HG02759 (cell line): ENCODE measurements around the gene PTPRN2.

Experiments
- ATAC-seq: cut with Tn5 transposase; IDR thresholded peaks from one replicate; pipeline ENCODE4 v1.9.1; 2021; ENCODE audit warnings: mild to moderate bottlenecking, moderate library complexity; ENCODE audit not compliant: unreplicated experiment

PTPRN2 gene

GRCh38 chr7:157768198-157768597 lies 819.4 kb downstream of the PTPRN2 start:
- no peak for ATAC-seq

DNA sequence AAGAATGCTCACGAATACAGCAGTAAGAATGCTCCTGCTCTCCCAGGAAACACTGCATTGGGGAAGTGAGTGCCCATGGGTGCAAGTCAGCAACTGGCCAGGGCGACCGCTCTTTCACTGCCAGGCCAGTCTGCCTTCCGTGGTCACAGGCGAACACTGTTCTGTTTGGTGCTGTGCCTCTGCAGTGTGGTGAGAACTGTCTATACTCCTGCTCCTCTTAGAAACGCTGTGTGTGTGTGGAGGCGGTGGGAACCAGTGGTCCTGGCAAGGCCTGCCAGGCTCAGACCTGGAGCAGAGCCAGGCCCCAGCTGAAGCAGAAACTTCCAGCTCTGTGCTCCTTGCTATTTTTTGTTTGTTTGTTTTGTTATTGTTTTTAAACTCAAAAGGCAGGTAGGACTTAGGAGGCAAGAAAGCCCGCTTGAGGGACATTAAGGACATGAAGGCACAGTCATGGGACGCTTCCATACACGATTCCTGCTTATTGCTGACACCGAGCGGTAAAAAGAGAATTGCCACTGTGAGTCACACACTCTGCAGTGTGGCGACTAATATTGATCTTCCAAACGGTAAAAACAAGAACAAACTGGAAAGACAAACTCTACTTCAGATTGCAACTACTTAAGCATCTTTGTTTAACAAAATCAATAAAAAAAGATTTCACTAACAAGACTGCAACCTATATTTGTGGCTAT lies 820.0 kb downstream of the PTPRN2 start:
- no peak for ATAC-seq

DNA sequence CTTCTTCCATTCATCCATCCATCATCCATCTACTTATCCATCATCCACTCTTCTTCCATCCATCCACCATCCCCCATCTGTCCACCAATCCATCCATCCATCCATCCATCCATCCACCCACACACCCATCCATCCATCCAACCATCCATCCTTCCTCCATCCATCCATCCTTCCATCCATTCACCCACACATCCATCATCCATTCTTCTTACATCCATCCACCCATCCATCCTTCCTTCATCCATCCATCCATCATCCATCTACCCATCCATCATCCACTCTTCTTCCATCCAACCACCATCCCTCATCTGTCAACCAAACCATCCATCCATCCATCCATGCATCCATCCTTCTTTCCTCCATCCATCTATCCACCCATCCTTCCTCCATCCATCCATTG lies 821.5 kb downstream of the PTPRN2 start:
- ATAC-seq = no peak

DNA sequence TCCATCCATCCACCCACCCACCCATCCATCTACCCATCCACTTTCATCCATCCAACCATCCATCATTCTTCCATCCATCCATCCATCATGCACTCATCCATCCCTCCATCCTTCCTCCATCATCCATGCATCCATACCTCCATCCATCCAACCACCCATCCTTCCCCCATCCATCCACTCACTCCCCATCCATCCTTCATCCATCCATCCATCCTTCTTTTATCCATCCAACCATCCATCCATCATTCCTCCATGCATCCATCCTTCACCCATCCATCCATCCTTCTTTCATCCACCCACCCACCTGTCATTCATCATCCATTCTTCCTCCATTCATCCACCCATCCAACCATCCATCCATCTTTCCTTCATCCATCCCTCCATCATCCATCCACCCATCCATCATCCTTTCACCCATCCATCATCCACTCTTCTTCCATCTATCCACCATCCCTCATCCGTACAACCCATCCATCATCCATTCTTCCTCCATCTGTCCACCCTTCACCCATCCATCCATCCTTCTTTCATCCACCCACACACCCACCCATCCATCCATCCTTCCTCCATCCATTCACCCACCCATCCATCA lies 822.6 kb downstream of the PTPRN2 start:
- ATAC-seq = no peak

DNA sequence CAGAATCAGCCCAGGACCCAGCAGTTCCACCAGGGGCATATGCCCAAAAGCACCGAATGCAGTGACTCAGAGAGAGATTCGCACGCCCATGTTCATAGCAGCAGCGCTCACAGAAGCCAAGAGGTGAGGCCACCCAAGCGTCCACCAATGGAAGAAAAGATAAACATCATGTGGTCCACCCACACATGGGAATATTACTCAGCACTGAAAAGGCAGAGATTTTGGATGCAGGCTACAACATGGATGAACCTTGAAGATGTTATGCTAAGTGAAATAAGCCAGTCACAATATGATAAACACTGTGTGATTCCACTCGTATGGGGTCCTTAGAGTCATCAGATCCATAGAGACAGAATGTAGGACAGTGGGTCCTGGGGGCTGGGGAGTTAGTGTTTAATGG lies 823.4 kb downstream of the PTPRN2 start:
- no peak for ATAC-seq

GRCh38 chr7:157763279-157764000 lies 824.2 kb downstream of the PTPRN2 start:
- ATAC-seq = no peak

GRCh38 chr7:157762824-157763223 lies 824.8 kb downstream of the PTPRN2 start:
- no peak for ATAC-seq

DNA sequence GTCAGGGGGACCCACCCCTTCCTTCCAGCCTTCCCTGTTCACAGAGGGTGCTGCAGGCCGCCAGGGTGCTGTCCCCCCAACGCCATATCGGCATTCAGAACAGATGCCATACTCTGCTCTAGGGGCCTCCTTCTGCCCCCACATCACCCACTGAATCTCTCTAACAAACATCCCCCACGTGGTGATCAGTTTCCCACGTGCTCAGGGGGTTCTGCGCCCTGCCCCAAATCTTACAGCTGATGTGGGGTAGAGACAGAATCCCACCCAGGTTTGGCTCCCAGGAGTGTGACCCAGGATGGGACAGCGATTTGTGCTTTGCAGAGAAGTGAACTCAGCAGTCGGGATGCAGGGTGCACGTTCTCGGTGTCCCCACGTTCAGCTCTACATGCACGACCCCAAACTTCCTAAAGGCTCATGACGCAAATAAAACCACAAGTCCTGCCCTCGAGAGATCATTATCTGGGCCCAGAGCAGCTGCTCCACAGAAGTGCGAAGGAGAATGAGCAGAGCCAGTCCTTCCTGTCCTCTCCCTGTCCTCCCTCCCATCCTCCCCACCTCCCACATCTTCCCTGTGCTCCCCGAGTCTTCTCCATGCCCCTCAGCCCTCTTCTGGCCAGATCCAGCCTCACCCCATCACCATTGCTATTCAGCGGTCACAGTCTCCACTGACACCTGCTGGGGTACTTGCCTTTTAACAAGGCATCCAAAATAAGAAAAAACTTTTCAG lies 827.5 kb downstream of the PTPRN2 start:
- ATAC-seq = no peak

- no peak for ATAC-seq
These were observed 828.3 kb downstream of the PTPRN2 start for GRCh38 chr7:157759246-157759805.

DNA sequence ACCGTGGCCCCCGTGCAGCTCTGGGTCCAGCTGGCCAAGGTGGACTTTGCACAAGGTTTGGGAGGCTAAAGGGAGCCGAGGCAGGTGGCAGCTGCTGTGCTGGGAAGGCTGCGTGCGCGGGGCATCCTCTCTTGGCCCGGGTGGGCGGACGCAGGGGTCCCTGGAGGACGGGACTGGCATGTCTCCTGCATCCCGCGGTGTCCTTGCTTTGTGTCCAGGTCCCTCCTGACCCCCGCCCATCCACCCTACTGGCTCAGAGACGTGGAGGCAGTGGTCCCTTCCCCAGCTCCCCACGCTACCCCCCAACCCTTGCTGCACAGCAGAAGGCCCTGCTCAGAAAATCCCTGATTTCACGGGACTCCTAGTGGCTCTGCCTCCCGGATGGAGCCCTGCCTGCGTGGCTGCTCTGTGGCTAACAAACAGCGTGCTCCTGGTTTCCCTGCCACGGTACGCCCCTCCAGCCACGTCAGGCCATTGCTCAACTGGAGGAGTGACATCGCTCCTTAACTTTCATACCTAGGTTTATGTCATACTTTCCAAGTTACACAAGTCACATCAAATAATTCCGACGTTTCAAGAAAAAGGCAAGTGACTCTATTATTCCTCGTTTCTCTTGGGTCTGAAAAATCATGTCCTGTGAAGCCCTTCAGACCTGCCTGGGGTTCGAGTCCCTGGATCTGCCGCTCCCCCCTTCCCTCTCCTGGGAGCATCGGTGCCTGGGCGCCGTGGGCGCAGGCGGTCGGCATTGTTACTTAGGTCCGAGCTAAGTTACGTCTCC lies 829.0 kb downstream of the PTPRN2 start:
- ATAC-seq = no peak

- ATAC-seq = no peak
These were observed 829.7 kb downstream of the PTPRN2 start for GRCh38 chr7:157757776-157758467.

- ATAC-seq = no peak
These were observed 830.4 kb downstream of the PTPRN2 start for GRCh38 chr7:157757211-157757610.

DNA sequence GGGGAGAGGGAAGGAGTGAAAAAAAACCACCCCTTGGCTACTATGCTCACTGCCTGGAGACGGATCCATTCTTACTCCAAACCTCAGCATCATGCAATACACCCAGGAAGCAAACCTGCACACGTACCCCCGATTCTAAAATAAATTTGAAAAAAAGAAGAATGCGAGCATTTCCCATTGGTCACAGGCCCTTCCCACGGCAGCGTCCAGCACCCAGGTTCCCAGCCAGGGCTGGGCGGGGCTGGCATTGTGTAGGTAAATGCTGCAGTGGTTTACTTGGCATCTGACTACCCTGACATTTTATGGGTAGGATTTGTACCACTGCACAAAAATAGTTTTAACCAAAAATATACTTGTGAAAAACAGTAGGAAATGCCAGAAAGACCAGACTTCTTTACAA lies 831.9 kb downstream of the PTPRN2 start:
- ATAC-seq = no peak

- no peak for ATAC-seq
These were observed 833.2 kb downstream of the PTPRN2 start for GRCh38 chr7:157754416-157754790.

DNA sequence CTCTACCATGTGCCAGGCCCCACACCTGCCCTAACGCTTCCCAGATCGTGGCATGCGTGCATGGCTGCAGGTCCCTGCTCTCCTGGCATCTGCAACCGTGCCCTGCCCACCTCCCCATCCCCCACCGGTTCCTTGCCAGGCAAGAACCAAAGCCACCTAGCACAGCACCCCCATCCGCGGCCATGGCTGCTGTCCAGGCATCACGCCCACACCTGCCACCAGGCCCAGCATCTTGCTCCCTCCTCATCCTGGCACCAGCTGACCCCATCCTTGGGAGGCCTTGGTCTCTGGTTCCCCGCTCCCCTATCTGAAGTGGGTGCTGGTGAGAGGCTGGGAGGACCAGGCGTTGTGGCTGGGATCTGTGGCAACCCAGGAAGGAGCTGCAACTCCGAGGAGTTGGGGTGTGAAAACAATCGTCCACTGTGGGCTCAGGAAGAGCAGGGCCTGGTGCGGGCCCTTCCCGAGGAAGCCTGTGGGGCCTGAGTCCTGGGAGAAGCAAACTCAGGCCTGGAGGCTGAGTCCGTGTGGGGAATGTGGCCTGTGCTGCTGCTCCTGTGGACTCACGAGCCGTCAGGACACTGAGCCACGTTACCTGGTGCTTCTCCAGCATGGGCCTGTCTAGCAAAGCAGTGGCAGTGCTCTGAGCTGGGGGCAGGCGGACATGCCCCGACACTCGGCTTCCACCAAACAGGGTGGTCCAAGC lies 833.8 kb downstream of the PTPRN2 start:
- no peak for ATAC-seq

GRCh38 chr7:157752832-157753291 lies 834.8 kb downstream of the PTPRN2 start:
- ATAC-seq = no peak

GRCh38 chr7:157751951-157752673 lies 835.5 kb downstream of the PTPRN2 start:
- ATAC-seq = no peak

DNA sequence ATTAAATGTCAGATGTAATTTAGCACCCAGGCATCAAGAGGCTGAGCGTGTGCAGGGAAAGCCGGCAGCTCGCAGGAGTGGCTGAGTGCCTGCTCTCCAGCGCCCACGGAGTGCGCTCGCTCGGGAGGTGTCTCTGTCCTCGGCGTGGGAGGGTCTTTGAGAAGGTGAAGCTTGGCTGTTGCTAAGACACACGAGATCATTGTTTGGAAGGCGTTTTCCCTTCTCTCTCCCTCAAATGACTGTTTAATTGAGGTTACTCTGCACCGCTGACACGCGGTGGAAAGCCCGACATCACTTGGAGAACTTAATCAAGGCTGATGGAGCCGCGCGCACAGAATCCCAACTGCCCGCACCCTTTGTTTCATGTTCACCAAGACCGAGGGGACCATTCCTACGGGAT lies 836.2 kb downstream of the PTPRN2 start:
- no peak for ATAC-seq

- no peak for ATAC-seq
These were observed 837.3 kb downstream of the PTPRN2 start for GRCh38 chr7:157750291-157750690.
